ENCODE measurements around the gene KCNJ10.

The KCNJ10 gene

DNA sequence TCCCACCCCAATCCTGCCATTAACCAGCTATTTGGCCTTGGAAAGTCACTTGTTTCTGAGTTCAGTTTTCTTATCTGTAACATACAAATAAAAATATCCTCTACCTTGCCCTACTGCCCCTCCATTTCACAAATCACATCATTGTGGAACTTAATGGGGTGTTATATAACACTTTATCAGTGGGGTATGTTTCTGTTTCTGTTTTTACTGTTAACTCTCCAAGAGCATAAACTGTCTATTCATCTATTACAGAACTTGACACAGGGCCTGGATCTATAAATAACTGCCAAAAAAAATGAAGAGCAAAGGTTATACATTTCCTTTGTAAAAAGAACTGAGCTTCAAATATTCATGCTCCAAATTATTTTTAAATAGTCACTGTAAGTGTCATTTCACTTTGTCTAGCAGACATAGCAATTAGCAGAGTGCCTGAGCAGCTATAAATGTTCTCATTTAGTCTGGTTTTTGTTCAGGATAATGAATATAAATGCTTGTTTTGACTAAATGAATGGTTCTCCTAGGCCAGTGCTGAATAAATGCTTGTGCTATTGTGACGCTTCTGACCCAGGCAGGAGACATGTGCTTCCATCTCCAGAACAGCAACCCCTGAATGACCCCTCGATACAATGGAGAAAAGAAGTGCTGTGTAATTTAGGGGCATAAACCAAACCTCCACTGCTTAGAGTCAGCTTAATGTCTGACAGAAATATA, 45.6 kb downstream of the KCNJ10 start:
- ChIA-PET POLR2A (no interaction called here), CTCF (interaction anchor here (1.1 to 4.3 kb wide), 4 partner anchors 18 to 61 kb away, joined by 5 to 33 read pairs (median 6); no protein-coding TSS in a partner anchor)
- H3K4me3 ChIP-seq (ENCODE audit: low read depth, low read length), result no peak overlapping the region
- no peak overlapping the region for H3K27ac ChIP-seq (ENCODE audit: extremely low read depth, low read depth, low read length)
- H3K4me1 ChIP-seq (ENCODE audit: control insufficient read depth, insufficient read depth, low read length), result peaks cover 29% of the 10 kb centered on the region
- peaks cover 0 to 3% of the 10 kb centered on the region in 2 experiments; a peak in 1 of 3 replicates for H3K36me3 ChIP-seq (ENCODE audit: control insufficient read depth in 2 of 2, insufficient read depth in 1 of 2, low read length in 2 of 2)
- H3K9me3 ChIP-seq (ENCODE audit: control insufficient read depth, insufficient read depth, low read depth, low read length), result no peaks in the 10 kb centered on the region
- no peak for TF ChIP-seq ZFP41 (tag by site-specific recombination; IDR thresholded peaks at IDR 0.05; ENCODE audit: borderline replicate concordance)
- no peak for TF ChIP-seq GFI1B (tag by site-specific recombination; IDR thresholded peaks at IDR 0.05)
- no peak for TF ChIP-seq ZNF514 (tag by site-specific recombination; IDR thresholded peaks at IDR 0.05)
- no peak for TF ChIP-seq ZNF133 (tag by site-specific recombination; IDR thresholded peaks at IDR 0.05)
- TF ChIP-seq SP3 (tag by site-specific recombination; IDR thresholded peaks at IDR 0.05), result no peak
- TF ChIP-seq MEIS1 (CRISPR knock-in tag; IDR thresholded peaks at IDR 0.05; ENCODE audit: borderline replicate concordance), result no peak
- no peak for TF ChIP-seq ZNF792 (tag by site-specific recombination; IDR thresholded peaks at IDR 0.05)
- TF ChIP-seq ZNF623 (tag by site-specific recombination; IDR thresholded peaks at IDR 0.05), result no peak
- TF ChIP-seq ZNF600 (tag by site-specific recombination; IDR thresholded peaks at IDR 0.05), result no peak
- TF ChIP-seq, protein P1, sequence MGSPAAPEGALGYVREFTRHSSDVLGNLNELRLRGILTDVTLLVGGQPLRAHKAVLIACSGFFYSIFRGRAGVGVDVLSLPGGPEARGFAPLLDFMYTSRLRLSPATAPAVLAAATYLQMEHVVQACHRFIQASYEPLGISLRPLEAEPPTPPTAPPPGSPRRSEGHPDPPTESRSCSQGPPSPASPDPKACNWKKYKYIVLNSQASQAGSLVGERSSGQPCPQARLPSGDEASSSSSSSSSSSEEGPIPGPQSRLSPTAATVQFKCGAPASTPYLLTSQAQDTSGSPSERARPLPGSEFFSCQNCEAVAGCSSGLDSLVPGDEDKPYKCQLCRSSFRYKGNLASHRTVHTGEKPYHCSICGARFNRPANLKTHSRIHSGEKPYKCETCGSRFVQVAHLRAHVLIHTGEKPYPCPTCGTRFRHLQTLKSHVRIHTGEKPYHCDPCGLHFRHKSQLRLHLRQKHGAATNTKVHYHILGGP (tag by site-specific recombination; IDR thresholded peaks at IDR 0.05), result no peak
- TF ChIP-seq BCL11B (tag by site-specific recombination; IDR thresholded peaks at IDR 0.05; ENCODE audit: low read depth), result no peak
- TF ChIP-seq OVOL3 (tag by site-specific recombination; IDR thresholded peaks at IDR 0.05), result 0 out of 2 replicates have a peak, but pooled peaks have one; percentile 14
- TF ChIP-seq, protein P2, sequence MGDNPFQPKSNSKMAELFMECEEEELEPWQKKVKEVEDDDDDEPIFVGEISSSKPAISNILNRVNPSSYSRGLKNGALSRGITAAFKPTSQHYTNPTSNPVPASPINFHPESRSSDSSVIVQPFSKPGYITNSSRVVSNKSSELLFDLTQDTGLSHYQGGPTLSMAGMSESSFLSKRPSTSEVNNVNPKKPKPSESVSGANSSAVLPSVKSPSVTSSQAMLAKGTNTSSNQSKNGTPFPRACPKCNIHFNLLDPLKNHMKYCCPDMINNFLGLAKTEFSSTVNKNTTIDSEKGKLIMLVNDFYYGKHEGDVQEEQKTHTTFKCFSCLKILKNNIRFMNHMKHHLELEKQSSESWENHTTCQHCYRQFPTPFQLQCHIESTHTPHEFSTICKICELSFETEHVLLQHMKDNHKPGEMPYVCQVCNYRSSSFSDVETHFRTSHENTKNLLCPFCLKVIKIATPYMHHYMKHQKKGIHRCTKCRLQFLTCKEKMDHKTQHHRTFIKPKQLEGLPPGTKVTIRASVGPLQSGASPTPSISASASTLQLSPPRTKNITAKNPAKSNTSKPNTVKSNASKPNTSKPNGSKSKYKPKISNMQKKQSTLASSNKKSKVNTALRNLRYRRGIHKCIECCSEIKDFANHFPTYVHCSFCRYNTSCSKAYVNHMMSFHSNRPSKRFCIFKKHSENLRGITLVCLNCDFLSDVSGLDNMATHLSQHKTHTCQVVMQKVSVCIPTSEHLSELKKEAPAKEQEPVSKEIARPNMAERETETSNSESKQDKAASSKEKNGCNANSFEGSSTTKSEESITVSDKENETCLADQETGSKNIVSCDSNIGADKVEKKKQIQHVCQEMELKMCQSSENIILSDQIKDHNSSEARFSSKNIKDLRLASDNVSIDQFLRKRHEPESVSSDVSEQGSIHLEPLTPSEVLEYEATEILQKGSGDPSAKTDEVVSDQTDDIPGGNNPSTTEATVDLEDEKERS (tag by site-specific recombination; IDR thresholded peaks at IDR 0.05), result no peak
- TF ChIP-seq ZNF707 (tag by site-specific recombination; IDR thresholded peaks at IDR 0.05), result no peak
- no peak for TF ChIP-seq ZNF548 (tag by site-specific recombination; IDR thresholded peaks at IDR 0.05)
- TF ChIP-seq, protein P3, sequence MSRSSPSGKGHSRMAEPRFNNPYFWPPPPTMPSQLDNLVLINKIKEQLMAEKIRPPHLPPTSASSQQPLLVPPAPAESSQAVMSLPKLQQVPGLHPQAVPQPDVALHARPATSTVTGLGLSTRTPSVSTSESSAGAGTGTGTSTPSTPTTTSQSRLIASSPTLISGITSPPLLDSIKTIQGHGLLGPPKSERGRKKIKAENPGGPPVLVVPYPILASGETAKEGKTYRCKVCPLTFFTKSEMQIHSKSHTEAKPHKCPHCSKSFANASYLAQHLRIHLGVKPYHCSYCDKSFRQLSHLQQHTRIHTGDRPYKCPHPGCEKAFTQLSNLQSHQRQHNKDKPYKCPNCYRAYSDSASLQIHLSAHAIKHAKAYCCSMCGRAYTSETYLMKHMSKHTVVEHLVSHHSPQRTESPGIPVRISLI (tag by site-specific recombination; IDR thresholded peaks at IDR 0.05), result no peak
- peak; percentile 85 for TF ChIP-seq ZNF843 (tag by site-specific recombination; IDR thresholded peaks at IDR 0.05)
- no peak for TF ChIP-seq ZNF521 (tag by site-specific recombination; IDR thresholded peaks at IDR 0.05)
- no peak for TF ChIP-seq MZF1 (tag by site-specific recombination; IDR thresholded peaks at IDR 0.05; ENCODE audit: borderline replicate concordance)
- TF ChIP-seq ZNF335 (tag by site-specific recombination; conservative IDR thresholded peaks at IDR 0.05), result no peak; the same call in 1 of the 2 replicates
- no peak for TF ChIP-seq ZNF664 (tag by site-specific recombination; IDR thresholded peaks at IDR 0.05)
- TF ChIP-seq ZNF571 (tag by site-specific recombination; IDR thresholded peaks at IDR 0.05), result no peak
- no peak for TF ChIP-seq SCRT1 (tag by site-specific recombination; IDR thresholded peaks at IDR 0.05; ENCODE audit: borderline replicate concordance)
- peak; percentile 62; the same call in 1 of the 2 replicates for TF ChIP-seq FEZF1 (tag by site-specific recombination; IDR thresholded peaks at IDR 0.05)
- no peak for TF ChIP-seq ZNF341 (tag by site-specific recombination; IDR thresholded peaks at IDR 0.05; ENCODE audit: low read depth)
- TF ChIP-seq MYNN (tag by site-specific recombination; IDR thresholded peaks at IDR 0.05; ENCODE audit: borderline replicate concordance), result no peak
- TF ChIP-seq ZNF544 (tag by site-specific recombination; IDR thresholded peaks at IDR 0.05), result no peak
- no peak for TF ChIP-seq ZNF202 (tag by site-specific recombination; IDR thresholded peaks at IDR 0.05; ENCODE audit: borderline replicate concordance)
- TF ChIP-seq, protein P4, sequence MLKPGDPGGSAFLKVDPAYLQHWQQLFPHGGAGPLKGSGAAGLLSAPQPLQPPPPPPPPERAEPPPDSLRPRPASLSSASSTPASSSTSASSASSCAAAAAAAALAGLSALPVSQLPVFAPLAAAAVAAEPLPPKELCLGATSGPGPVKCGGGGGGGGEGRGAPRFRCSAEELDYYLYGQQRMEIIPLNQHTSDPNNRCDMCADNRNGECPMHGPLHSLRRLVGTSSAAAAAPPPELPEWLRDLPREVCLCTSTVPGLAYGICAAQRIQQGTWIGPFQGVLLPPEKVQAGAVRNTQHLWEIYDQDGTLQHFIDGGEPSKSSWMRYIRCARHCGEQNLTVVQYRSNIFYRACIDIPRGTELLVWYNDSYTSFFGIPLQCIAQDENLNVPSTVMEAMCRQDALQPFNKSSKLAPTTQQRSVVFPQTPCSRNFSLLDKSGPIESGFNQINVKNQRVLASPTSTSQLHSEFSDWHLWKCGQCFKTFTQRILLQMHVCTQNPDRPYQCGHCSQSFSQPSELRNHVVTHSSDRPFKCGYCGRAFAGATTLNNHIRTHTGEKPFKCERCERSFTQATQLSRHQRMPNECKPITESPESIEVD (tag by site-specific recombination; IDR thresholded peaks at IDR 0.05), result peak; percentile 71
- TF ChIP-seq ZNF423 (tag by site-specific recombination; IDR thresholded peaks at IDR 0.05), result no peak
- no peak for TF ChIP-seq ZNF404 (tag by site-specific recombination; IDR thresholded peaks at IDR 0.05)
- TF ChIP-seq ZNF223 (tag by site-specific recombination; IDR thresholded peaks at IDR 0.05), result no peak
- no peak for TF ChIP-seq KLF10 (tag by site-specific recombination; IDR thresholded peaks at IDR 0.05)
- no peak for TF ChIP-seq ZNF701 (tag by site-specific recombination; IDR thresholded peaks at IDR 0.05)
